Mucosa of stomach (tissue), 1 donor: ENCODE measurements around the gene AGBL1.

Experiments
- H3K27me3 ChIP-seq: one replicate; pipeline ENCODE4 v1.7.0; 2013; ENCODE audit warnings: mild to moderate bottlenecking, low read length; ENCODE audit not compliant: control insufficient read depth, insufficient read depth
- H3K36me3 ChIP-seq: one replicate; pipeline ENCODE4 v1.7.0; 2013; ENCODE audit warnings: low read length; ENCODE audit not compliant: control insufficient read depth, insufficient read depth
- H3K4me1 ChIP-seq: one replicate; pipeline ENCODE4 v1.7.0; 2013; ENCODE audit warnings: mild to moderate bottlenecking, low read length; ENCODE audit not compliant: control insufficient read depth, insufficient read depth
- H3K4me3 ChIP-seq: one replicate; pipeline ENCODE4 v1.7.0; 2013; ENCODE audit warnings: low read length
- H3K9ac ChIP-seq: one replicate; pipeline ENCODE4 v1.7.0; 2013; ENCODE audit warnings: mild to moderate bottlenecking, low read length, moderate library complexity
- H3K9me3 ChIP-seq: one replicate; pipeline ENCODE4 v1.7.0; 2013; ENCODE audit warnings: mild to moderate bottlenecking, low read length, moderate library complexity; ENCODE audit not compliant: control insufficient read depth
- donor health status: Pancreatic carcinoma.

AGBL1 gene

DNA sequence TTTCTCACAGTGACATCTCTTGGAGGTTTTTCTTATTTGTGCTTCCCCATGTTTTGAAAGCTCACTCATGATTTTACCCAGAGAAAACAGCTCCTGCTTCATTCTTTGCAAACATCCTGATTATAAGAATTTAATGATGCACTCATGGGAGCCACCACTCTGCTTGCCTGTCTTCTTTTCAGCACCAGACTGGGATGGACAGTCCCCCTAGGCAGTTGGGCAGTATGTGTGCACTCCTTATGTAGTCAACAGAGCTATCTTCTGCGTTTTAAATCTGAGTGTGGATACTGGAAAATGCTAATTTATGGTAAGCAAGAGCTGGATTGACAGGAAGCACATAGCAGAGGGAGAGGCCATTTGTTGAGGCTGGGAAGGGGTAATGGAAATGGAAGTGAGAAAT is 276.1 kb downstream of the AGBL1 start:
- H3K9ac ChIP-seq = no peak overlapping the region
- H3K36me3 ChIP-seq = no peaks in the 10 kb centered on the region
- H3K9me3 ChIP-seq = no peaks in the 10 kb centered on the region
- H3K27me3 ChIP-seq = no peaks in the 10 kb centered on the region
- H3K4me3 ChIP-seq = no peak overlapping the region
- H3K4me1 ChIP-seq = no peaks in the 10 kb centered on the region

- H3K4me3 ChIP-seq = no peak overlapping the region
- no peak overlapping the region for H3K9ac ChIP-seq
- no peaks in the 10 kb centered on the region for H3K4me1 ChIP-seq
These were observed 282.9 kb downstream of the AGBL1 start for GRCh38 chr15:86362555-86362954.

GRCh38 chr15:86373147-86373546 is 293.5 kb downstream of the AGBL1 start:
- Histone ChIP-seq H3K9me3 (no peaks in the 10 kb centered on the region), H3K9ac (no peak overlapping the region), H3K4me1 (no peaks in the 10 kb centered on the region), H3K4me3 (no peak overlapping the region), H3K27me3 (no peaks in the 10 kb centered on the region), H3K36me3 (no peaks in the 10 kb centered on the region)

More at GRCh38 chr15:86362555-86362954, 282.9 kb downstream of the AGBL1 start:
- Histone ChIP-seq H3K27me3 (no peaks in the 10 kb centered on the region), H3K9me3 (no peaks in the 10 kb centered on the region), H3K36me3 (no peaks in the 10 kb centered on the region)

- H3K9me3 ChIP-seq = no peaks in the 10 kb centered on the region
- no peak overlapping the region for H3K4me3 ChIP-seq
- H3K4me1 ChIP-seq = no peaks in the 10 kb centered on the region
- no peaks in the 10 kb centered on the region for H3K27me3 ChIP-seq
- no peaks in the 10 kb centered on the region for H3K36me3 ChIP-seq
- no peak overlapping the region for H3K9ac ChIP-seq
These were observed 296.1 kb downstream of the AGBL1 start for GRCh38 chr15:86375733-86376280.

- no peak overlapping the region for H3K4me3 ChIP-seq
- no peaks in the 10 kb centered on the region for H3K36me3 ChIP-seq
- no peaks in the 10 kb centered on the region for H3K27me3 ChIP-seq
- no peaks in the 10 kb centered on the region for H3K4me1 ChIP-seq
- no peak overlapping the region for H3K9ac ChIP-seq
- H3K9me3 ChIP-seq = no peaks in the 10 kb centered on the region
These were observed 298.2 kb downstream of the AGBL1 start for GRCh38 chr15:86377914-86378313.

GRCh38 chr15:86382341-86382740 is 302.7 kb downstream of the AGBL1 start:
- no peaks in the 10 kb centered on the region for H3K27me3 ChIP-seq
- no peaks in the 10 kb centered on the region for H3K9me3 ChIP-seq
- H3K4me1 ChIP-seq = no peaks in the 10 kb centered on the region
- H3K4me3 ChIP-seq = no peak overlapping the region
- H3K9ac ChIP-seq = no peak overlapping the region
- H3K36me3 ChIP-seq = no peaks in the 10 kb centered on the region

DNA sequence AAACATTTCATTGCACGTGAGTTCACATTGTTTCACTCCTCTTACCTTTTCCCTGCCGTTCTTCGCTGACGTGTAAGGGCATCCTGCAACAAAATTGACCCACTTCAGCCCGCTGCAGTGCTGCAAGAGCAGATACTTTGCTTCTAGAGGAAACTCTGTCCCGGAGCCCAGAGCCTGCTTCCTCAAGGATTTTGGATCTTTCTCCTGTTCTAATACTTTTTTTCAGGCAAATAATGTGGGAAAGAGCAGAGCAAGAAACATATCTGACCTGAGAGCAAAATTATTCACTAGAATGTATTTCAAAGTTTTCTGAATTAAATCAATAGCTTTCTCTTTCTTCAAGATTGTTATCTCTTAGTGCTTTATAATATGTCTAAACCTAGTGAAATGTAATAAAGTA is 303.9 kb downstream of the AGBL1 start:
- Histone ChIP-seq H3K27me3 (no peaks in the 10 kb centered on the region), H3K9me3 (no peaks in the 10 kb centered on the region), H3K4me1 (no peaks in the 10 kb centered on the region), H3K9ac (no peak overlapping the region), H3K4me3 (no peak overlapping the region), H3K36me3 (no peaks in the 10 kb centered on the region)

GRCh38 chr15:86384186-86384585 is 304.5 kb downstream of the AGBL1 start:
- H3K9me3 ChIP-seq = no peaks in the 10 kb centered on the region
- H3K27me3 ChIP-seq = no peaks in the 10 kb centered on the region
- H3K9ac ChIP-seq = no peak overlapping the region
- H3K36me3 ChIP-seq = no peaks in the 10 kb centered on the region
- H3K4me1 ChIP-seq = no peaks in the 10 kb centered on the region
- no peak overlapping the region for H3K4me3 ChIP-seq

GRCh38 chr15:86392296-86392695 is 312.6 kb downstream of the AGBL1 start:
- H3K9ac ChIP-seq = no peak overlapping the region
- H3K4me1 ChIP-seq = no peaks in the 10 kb centered on the region
- H3K4me3 ChIP-seq = no peak overlapping the region
- no peaks in the 10 kb centered on the region for H3K27me3 ChIP-seq
- H3K36me3 ChIP-seq = no peaks in the 10 kb centered on the region
- H3K9me3 ChIP-seq = no peaks in the 10 kb centered on the region

- Histone ChIP-seq H3K4me1 (no peaks in the 10 kb centered on the region), H3K36me3 (no peaks in the 10 kb centered on the region), H3K9ac (no peak overlapping the region), H3K27me3 (no peaks in the 10 kb centered on the region), H3K9me3 (no peaks in the 10 kb centered on the region), H3K4me3 (no peak overlapping the region)
These were observed 313.2 kb downstream of the AGBL1 start for GRCh38 chr15:86392874-86393273.

- Histone ChIP-seq H3K9ac (no peak overlapping the region), H3K9me3 (no peaks in the 10 kb centered on the region), H3K36me3 (no peaks in the 10 kb centered on the region), H3K27me3 (no peaks in the 10 kb centered on the region), H3K4me3 (no peak overlapping the region), H3K4me1 (no peaks in the 10 kb centered on the region)
These were observed 315.2 kb downstream of the AGBL1 start for GRCh38 chr15:86394866-86395265.

- Histone ChIP-seq H3K4me3 (no peak overlapping the region), H3K9ac (no peak overlapping the region), H3K36me3 (no peaks in the 10 kb centered on the region), H3K27me3 (no peaks in the 10 kb centered on the region), H3K9me3 (no peaks in the 10 kb centered on the region), H3K4me1 (no peaks in the 10 kb centered on the region)
These were observed 319.6 kb downstream of the AGBL1 start for GRCh38 chr15:86399041-86399954.
